HS-27A (cell line): ENCODE measurements around the gene ARHGAP24.
"Not testable (repeated sequence)": the region's sequence is repeated elsewhere in the genome, so short reads cannot be mapped to it uniquely, and the experiment has no call there.

Experiments used
- DNase-seq: peaks from one replicate; pipeline ENCODE4 v3.0.0-alpha.2; 2012; ENCODE audit warnings: low read depth, missing footprints

ARHGAP24 gene

GRCh38 chr4:85482010-85482738, 7.2 kb downstream of the ARHGAP24 start:
- no peak for DNase-seq

- no peak for DNase-seq
Measured at GRCh38 chr4:85486425-85487086, 11.6 kb downstream of the ARHGAP24 start.

- no peak for DNase-seq
Measured at GRCh38 chr4:85488416-85488815, 13.5 kb downstream of the ARHGAP24 start.

GRCh38 chr4:85489273-85489981, 14.5 kb downstream of the ARHGAP24 start:
- no peak for DNase-seq

GRCh38 chr4:85491527-85491926, 16.6 kb downstream of the ARHGAP24 start:
- no peak for DNase-seq

- DNase-seq = no peak
Measured at GRCh38 chr4:85492336-85492735, 17.4 kb downstream of the ARHGAP24 start.

GRCh38 chr4:85495621-85496020, 20.7 kb downstream of the ARHGAP24 start:
- no peak for DNase-seq

- DNase-seq = peak; percentile 45
Measured at GRCh38 chr4:85496126-85496849, 21.3 kb downstream of the ARHGAP24 start.

- peak; percentile 75 for DNase-seq
Measured at GRCh38 chr4:85496933-85497332, 22.0 kb downstream of the ARHGAP24 start.

- DNase-seq = no peak
Measured at GRCh38 chr4:85498068-85498733, 23.3 kb downstream of the ARHGAP24 start.

GRCh38 chr4:85499573-85499972, 24.6 kb downstream of the ARHGAP24 start:
- DNase-seq = no peak

GRCh38 chr4:85500110-85500867, 25.3 kb downstream of the ARHGAP24 start:
- DNase-seq = no peak

- DNase-seq = not testable (repeated sequence)
Measured at GRCh38 chr4:85501145-85501544, 26.2 kb downstream of the ARHGAP24 start.

GRCh38 chr4:85508654-85509053, 33.7 kb downstream of the ARHGAP24 start:
- no peak for DNase-seq

- no peak for DNase-seq
Measured at GRCh38 chr4:85509882-85510631, 35.1 kb downstream of the ARHGAP24 start.

GRCh38 chr4:85510632-85510984, 35.7 kb downstream of the ARHGAP24 start:
- DNase-seq = no peak

- no peak for DNase-seq
Measured at GRCh38 chr4:85512446-85513205, 37.7 kb downstream of the ARHGAP24 start.

- no peak for DNase-seq
Measured at GRCh38 chr4:85514117-85514516, 39.2 kb downstream of the ARHGAP24 start.

GRCh38 chr4:85514783-85515182, 39.8 kb downstream of the ARHGAP24 start:
- no peak for DNase-seq

GRCh38 chr4:85515701-85516100, 40.8 kb downstream of the ARHGAP24 start:
- no peak for DNase-seq
